ENCODE measurements around the gene LRRC30.

Gene LRRC30

GRCh38 chr18:7259475-7259874 is 28.6 kb downstream of the LRRC30 start:
- no peak overlapping the region for H3K27ac Mint-ChIP-seq
- no peaks in the 10 kb centered on the region for H3K27me3 Mint-ChIP-seq
- no peak overlapping the region for H3K4me3 Mint-ChIP-seq
- H3K4me1 Mint-ChIP-seq (ENCODE audit: low read depth), result no peaks in the 10 kb centered on the region
- peaks cover 4% of the 10 kb centered on the region for H3K9me3 Mint-ChIP-seq
- no peak for DNase-seq
- no peaks in the 10 kb centered on the region for H3K36me3 Mint-ChIP-seq (ENCODE audit: low read depth)

- H3K4me3 Mint-ChIP-seq, result no peak overlapping the region
- no peaks in the 10 kb centered on the region for H3K36me3 Mint-ChIP-seq (ENCODE audit: low read depth)
- H3K27ac Mint-ChIP-seq, result no peak overlapping the region
- no peak for DNase-seq
- H3K4me1 Mint-ChIP-seq (ENCODE audit: low read depth), result no peaks in the 10 kb centered on the region
- no peaks in the 10 kb centered on the region for H3K27me3 Mint-ChIP-seq
- no peaks in the 10 kb centered on the region for H3K9me3 Mint-ChIP-seq
Measured at GRCh38 chr18:7261199-7261598, 30.3 kb downstream of the LRRC30 start.

- Mint-ChIP-seq H3K36me3 (ENCODE audit: low read depth) (no peaks in the 10 kb centered on the region), H3K27ac (no peak overlapping the region), H3K27me3 (no peaks in the 10 kb centered on the region), H3K4me1 (ENCODE audit: low read depth) (no peaks in the 10 kb centered on the region), H3K9me3 (peaks cover 7% of the 10 kb centered on the region), H3K4me3 (no peak overlapping the region)
- no peak for DNase-seq
Measured at GRCh38 chr18:7267973-7268372, 37.1 kb downstream of the LRRC30 start.

GRCh38 chr18:7269942-7270341 is 39.1 kb downstream of the LRRC30 start:
- H3K4me3 Mint-ChIP-seq, result no peak overlapping the region
- no peak overlapping the region for H3K27ac Mint-ChIP-seq
- no peaks in the 10 kb centered on the region for H3K4me1 Mint-ChIP-seq (ENCODE audit: low read depth)
- peaks cover 7% of the 10 kb centered on the region for H3K9me3 Mint-ChIP-seq
- H3K27me3 Mint-ChIP-seq, result peaks cover 2% of the 10 kb centered on the region
- no peak for DNase-seq
- H3K36me3 Mint-ChIP-seq (ENCODE audit: low read depth), result no peaks in the 10 kb centered on the region

GRCh38 chr18:7272311-7273049 is 41.6 kb downstream of the LRRC30 start:
- no peaks in the 10 kb centered on the region for H3K36me3 Mint-ChIP-seq (ENCODE audit: low read depth)
- H3K4me3 Mint-ChIP-seq, result no peak overlapping the region
- DNase-seq, result no peak
- no peaks in the 10 kb centered on the region for H3K4me1 Mint-ChIP-seq (ENCODE audit: low read depth)
- H3K27ac Mint-ChIP-seq, result no peak overlapping the region
- H3K27me3 Mint-ChIP-seq, result peaks cover 2% of the 10 kb centered on the region
- peaks cover 7% of the 10 kb centered on the region for H3K9me3 Mint-ChIP-seq

GRCh38 chr18:7273301-7273921 is 42.5 kb downstream of the LRRC30 start:
- Mint-ChIP-seq H3K27ac (no peak overlapping the region), H3K9me3 (peaks cover 7% of the 10 kb centered on the region), H3K4me3 (no peak overlapping the region), H3K36me3 (ENCODE audit: low read depth) (no peaks in the 10 kb centered on the region), H3K27me3 (peaks cover 2% of the 10 kb centered on the region), H3K4me1 (ENCODE audit: low read depth) (no peaks in the 10 kb centered on the region)
- DNase-seq, result no peak

GRCh38 chr18:7281579-7281978 is 50.7 kb downstream of the LRRC30 start:
- no peak overlapping the region for H3K27ac Mint-ChIP-seq
- DNase-seq, result no peak
- peaks cover 2% of the 10 kb centered on the region for H3K9me3 Mint-ChIP-seq
- H3K27me3 Mint-ChIP-seq, result no peaks in the 10 kb centered on the region
- no peak overlapping the region for H3K4me3 Mint-ChIP-seq
- no peaks in the 10 kb centered on the region for H3K4me1 Mint-ChIP-seq (ENCODE audit: low read depth)
- H3K36me3 Mint-ChIP-seq (ENCODE audit: low read depth), result no peaks in the 10 kb centered on the region
